ENCODE results near the gene ZC3H7B. TPM values are rescaled to one million over a fixed set of nuclear protein-coding genes. Genes with fewer than 3 reads are reported as not detected.

The ZC3H7B gene
- total and polyA plus RNA-seq, 12 donors, result 21.4 to 51.5 (median 36.0) TPM

DNA sequence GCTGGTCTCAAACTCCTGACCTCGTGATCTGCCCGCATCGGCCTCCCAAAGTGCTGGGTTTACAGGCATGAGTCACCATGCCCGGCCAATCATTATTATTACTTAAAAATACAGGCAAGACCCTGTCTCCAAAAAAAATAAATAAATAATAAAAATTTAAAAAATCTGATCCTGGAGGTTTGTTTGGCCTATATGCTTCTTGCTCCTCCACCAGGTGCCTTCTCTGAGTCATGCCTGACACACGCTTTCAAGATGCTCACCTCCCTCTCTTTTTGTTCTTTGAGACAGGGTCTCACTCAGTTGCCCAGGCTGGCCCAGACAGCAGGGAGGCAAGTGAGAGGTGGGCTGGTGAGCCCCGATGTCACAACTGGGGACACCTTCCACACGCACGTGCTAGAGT, 13.5 kb downstream of the ZC3H7B start:
- DNase-seq (no peak), ATAC-seq (no peak)
- H3K4me1 ChIP-seq, result peaks cover 0 to 12% (median 0%) of the 10 kb centered on the region in 9 donors
- no peak overlapping the region for H3K4me3 ChIP-seq
- no peaks in the 10 kb centered on the region for H3K9me3 ChIP-seq
- intact Hi-C loops (cut with DNase I), result no loop called here
- WGBS, 2 donors, result 94 to 97% methylated on average over 8 of the region's 8 CpGs
- TF ChIP-seq, protein P1, sequence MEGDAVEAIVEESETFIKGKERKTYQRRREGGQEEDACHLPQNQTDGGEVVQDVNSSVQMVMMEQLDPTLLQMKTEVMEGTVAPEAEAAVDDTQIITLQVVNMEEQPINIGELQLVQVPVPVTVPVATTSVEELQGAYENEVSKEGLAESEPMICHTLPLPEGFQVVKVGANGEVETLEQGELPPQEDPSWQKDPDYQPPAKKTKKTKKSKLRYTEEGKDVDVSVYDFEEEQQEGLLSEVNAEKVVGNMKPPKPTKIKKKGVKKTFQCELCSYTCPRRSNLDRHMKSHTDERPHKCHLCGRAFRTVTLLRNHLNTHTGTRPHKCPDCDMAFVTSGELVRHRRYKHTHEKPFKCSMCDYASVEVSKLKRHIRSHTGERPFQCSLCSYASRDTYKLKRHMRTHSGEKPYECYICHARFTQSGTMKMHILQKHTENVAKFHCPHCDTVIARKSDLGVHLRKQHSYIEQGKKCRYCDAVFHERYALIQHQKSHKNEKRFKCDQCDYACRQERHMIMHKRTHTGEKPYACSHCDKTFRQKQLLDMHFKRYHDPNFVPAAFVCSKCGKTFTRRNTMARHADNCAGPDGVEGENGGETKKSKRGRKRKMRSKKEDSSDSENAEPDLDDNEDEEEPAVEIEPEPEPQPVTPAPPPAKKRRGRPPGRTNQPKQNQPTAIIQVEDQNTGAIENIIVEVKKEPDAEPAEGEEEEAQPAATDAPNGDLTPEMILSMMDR (IDR thresholded peaks at IDR 0.05), result no peak
- peaks cover 0 to 29% (median 0%) of the 10 kb centered on the region in 9 donors for H3K36me3 ChIP-seq
- H3K27me3 ChIP-seq, result no peaks in the 10 kb centered on the region
- H3K27ac ChIP-seq, result no peak overlapping the region

DNA sequence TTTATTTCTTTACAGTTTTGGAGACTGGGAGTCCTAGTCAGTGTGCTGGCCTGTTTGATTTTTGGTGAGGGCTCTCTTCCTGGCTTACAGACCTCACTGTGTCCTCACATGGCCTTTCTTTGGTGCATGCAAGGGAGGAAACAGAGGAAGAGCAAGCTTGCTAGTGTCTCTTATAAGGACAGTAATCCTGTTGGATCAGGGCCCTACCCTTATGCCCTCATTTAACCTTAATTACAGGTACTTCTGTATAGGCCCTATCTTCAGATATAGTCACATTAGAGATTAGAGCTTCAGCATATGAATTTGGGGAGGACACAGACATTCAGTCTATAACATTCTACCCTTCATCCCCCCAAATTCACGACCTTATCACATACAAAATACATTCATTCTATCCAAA, 14.3 kb downstream of the ZC3H7B start:
- Histone ChIP-seq H3K27ac (no peak overlapping the region), H3K27me3 (no peaks in the 10 kb centered on the region), H3K36me3 (peaks cover 0 to 23% (median 0%) of the 10 kb centered on the region in 9 donors), H3K9me3 (no peaks in the 10 kb centered on the region), H3K4me1 (peaks cover 0 to 12% (median 0%) of the 10 kb centered on the region in 9 donors), H3K4me3 (no peak overlapping the region)
- no peak for DNase-seq
- intact Hi-C loops (cut with DNase I), result no loop called here
- TF ChIP-seq, protein P1 (IDR thresholded peaks at IDR 0.05), result no peak
- peak in 1 of 8 donors; percentile 10 for ATAC-seq
- 70 to 84% methylated on average over 1 of the region's 1 CpG for WGBS, 2 donors

DNA sequence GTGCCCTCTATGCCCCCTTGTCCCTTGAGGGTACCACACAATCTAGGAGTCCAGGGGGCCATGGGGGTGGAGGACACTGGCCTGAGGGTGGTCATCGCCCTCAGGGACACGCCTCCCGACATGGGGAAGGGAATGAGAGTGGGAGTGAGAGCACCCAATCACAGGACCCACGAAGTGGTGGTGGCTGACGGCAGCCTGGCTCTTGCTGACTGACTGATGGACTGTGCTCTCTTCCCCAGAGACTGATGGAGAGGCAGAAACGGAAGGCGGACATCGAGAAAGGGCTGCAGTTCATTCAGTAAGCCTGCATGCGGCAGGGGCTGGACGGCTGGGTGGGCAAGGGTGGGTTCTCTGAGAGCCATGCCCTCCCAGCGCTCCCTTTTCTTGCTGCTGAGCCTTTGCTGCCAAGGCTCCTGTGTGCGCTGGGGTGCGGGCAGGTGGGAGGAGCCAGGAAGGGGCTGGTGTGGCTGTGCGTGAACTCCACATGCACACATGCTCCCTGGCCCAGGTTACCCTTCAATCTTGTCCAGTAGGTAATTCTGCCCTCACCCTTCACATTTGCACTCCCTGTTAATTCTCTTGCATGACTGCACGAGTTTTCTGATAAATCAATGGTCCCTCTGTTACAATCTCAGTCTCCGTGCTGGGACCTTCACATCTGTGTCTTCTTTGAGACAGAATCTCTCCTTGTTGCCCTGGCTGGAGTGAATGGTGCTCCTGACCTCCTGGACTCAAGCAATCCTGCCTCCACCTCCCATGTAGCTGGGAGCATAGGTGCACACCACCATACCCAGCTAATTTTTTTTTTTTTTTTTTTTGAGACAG, 19.3 kb downstream of the ZC3H7B start:
- Histone ChIP-seq H3K27ac (no peak overlapping the region), H3K27me3 (no peaks in the 10 kb centered on the region), H3K9me3 (no peaks in the 10 kb centered on the region), H3K4me3 (no peak overlapping the region), H3K36me3 (peaks cover 0 to 58% (median 14%) of the 10 kb centered on the region in 9 donors), H3K4me1 (peaks cover 0 to 7% (median 0%) of the 10 kb centered on the region in 9 donors)
- TF ChIP-seq, protein P1 (IDR thresholded peaks at IDR 0.05), result no peak
- intact Hi-C loops (cut with DNase I), result no loop called here
- ATAC-seq, result no peak
- 91% methylated on average over 16 of the region's 16 CpGs for WGBS, 2 donors
- no peak for DNase-seq

DNA sequence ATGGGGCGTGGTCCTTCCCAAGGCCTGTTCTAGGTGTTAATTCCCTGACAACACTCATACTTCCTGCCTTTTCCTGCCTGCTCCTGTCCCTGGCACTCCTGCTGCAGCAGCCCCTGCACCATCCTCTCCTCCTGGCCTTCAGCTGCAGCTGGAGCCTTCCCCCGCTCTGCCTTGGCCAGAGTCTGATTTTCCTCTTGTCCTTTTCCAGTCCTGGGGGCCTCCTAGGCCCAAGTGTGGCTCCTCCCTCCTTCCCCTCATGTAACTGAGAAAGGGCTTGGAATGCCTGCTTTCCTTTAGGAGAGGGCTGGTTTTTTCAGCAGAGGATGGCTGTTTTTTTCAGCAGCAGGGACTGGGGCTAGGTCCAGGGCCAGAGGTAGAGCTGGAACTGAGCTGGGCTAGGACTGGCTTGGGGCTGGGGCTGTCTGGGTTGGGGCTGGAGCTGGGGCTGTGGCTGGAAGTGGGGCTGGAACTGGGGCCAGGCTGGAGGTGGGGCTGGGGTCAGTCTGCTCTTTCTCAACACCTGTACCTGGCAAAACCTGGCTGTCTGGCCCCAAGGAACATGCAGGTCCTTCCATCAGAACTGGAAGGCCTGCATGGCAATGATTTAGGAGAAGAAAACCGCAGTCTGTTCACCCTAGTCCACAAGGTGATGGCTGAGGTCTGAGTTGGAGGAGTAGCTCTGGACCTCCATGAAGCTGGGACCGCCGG, 23.6 kb downstream of the ZC3H7B start:
- Histone ChIP-seq H3K36me3 (peaks cover 0 to 87% (median 49%) of the 10 kb centered on the region in 9 donors), H3K4me3 (no peak overlapping the region), H3K27ac (no peak overlapping the region), H3K27me3 (no peaks in the 10 kb centered on the region), H3K9me3 (no peaks in the 10 kb centered on the region), H3K4me1 (no peaks in the 10 kb centered on the region)
- WGBS, 2 donors, result 95 to 96% methylated on average over 5 of the region's 5 CpGs
- TF ChIP-seq, protein P1 (IDR thresholded peaks at IDR 0.05), result no peak
- ATAC-seq (peak in 1 of 8 donors; percentile 7), DNase-seq (no peak)
- intact Hi-C loops (cut with DNase I), result no loop called here
